Measurements from ENCODE around the gene MITF.

DNA sequence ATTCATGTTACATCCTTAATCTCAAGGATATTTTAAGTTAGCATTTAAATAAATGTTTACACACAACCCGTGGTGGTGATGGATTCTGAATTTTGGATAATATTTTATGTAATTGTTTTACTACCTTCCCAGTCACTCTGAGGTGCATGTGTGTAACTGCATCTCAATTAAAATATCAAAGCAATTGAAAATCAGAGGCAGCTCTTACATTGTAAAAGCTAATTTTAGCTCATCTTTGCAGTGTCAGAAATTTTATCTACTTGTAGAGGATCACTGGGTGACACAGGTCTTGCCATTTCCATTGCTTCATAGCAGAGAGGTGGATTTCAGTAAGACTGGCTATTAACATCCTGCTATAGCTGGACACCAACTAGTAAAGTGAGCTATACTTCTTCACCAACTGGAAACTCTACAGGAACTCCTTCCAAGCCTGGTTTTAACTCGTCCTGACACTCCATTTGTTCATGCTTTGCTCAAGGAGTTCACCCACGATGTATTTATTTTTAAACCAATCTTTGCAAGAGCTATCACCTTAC is 19.6 kb upstream of the MITF start:
- TF ChIP-seq CTCF (IDR thresholded peaks at IDR 0.05; ENCODE audit: low read depth, low read length, missing input control) (no peak), YY1 (IDR thresholded peaks at IDR 0.05) (no peak), HNF4G (IDR thresholded peaks at IDR 0.05) (no peak), TAF1 (conservative IDR thresholded peaks at IDR 0.05) (no peak), SP1 (IDR thresholded peaks at IDR 0.05) (no peak), GABPA (IDR thresholded peaks at IDR 0.05 in 1 of 2, conservative IDR thresholded peaks at IDR 0.05 in 1 of 2) (no peak), JUND (IDR thresholded peaks at IDR 0.05) (no peak), RXRA (IDR thresholded peaks at IDR 0.05) (no peak), ATF3 (IDR thresholded peaks at IDR 0.05) (no peak), MAX (IDR thresholded peaks at IDR 0.05) (no peak), RAD21 (IDR thresholded peaks at IDR 0.05) (no peak)
- TF ChIP-seq, protein P1, sequence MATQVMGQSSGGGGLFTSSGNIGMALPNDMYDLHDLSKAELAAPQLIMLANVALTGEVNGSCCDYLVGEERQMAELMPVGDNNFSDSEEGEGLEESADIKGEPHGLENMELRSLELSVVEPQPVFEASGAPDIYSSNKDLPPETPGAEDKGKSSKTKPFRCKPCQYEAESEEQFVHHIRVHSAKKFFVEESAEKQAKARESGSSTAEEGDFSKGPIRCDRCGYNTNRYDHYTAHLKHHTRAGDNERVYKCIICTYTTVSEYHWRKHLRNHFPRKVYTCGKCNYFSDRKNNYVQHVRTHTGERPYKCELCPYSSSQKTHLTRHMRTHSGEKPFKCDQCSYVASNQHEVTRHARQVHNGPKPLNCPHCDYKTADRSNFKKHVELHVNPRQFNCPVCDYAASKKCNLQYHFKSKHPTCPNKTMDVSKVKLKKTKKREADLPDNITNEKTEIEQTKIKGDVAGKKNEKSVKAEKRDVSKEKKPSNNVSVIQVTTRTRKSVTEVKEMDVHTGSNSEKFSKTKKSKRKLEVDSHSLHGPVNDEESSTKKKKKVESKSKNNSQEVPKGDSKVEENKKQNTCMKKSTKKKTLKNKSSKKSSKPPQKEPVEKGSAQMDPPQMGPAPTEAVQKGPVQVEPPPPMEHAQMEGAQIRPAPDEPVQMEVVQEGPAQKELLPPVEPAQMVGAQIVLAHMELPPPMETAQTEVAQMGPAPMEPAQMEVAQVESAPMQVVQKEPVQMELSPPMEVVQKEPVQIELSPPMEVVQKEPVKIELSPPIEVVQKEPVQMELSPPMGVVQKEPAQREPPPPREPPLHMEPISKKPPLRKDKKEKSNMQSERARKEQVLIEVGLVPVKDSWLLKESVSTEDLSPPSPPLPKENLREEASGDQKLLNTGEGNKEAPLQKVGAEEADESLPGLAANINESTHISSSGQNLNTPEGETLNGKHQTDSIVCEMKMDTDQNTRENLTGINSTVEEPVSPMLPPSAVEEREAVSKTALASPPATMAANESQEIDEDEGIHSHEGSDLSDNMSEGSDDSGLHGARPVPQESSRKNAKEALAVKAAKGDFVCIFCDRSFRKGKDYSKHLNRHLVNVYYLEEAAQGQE (IDR thresholded peaks at IDR 0.05), result no peak
- TF ChIP-seq, protein P2, sequence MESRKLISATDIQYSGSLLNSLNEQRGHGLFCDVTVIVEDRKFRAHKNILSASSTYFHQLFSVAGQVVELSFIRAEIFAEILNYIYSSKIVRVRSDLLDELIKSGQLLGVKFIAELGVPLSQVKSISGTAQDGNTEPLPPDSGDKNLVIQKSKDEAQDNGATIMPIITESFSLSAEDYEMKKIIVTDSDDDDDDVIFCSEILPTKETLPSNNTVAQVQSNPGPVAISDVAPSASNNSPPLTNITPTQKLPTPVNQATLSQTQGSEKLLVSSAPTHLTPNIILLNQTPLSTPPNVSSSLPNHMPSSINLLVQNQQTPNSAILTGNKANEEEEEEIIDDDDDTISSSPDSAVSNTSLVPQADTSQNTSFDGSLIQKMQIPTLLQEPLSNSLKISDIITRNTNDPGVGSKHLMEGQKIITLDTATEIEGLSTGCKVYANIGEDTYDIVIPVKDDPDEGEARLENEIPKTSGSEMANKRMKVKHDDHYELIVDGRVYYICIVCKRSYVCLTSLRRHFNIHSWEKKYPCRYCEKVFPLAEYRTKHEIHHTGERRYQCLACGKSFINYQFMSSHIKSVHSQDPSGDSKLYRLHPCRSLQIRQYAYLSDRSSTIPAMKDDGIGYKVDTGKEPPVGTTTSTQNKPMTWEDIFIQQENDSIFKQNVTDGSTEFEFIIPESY (IDR thresholded peaks at IDR 0.05), result no peak
